ENCODE results near the gene RRP9. TPM values are rescaled to one million over a fixed set of nuclear protein-coding genes. Genes with fewer than 3 reads are reported as not detected.
A peak's percentile ranks its signal among the peaks of the same experiment; 100 is the strongest.
"Not testable (repeated sequence)": the region's sequence is repeated elsewhere in the genome, so short reads cannot be mapped to it uniquely, and the experiment has no call there.

Gene RRP9
- total and polyA plus RNA-seq, 2 donors from 2014 or later, result 17.8 to 18.6 TPM

- intact Hi-C loops (cut with DNase I), result no loop called here
Measured at GRCh38 chr3:51904034-51904823, 37.5 kb downstream of the RRP9 start.

GRCh38 chr3:51902361-51902760, 39.3 kb downstream of the RRP9 start:
- intact Hi-C loops (cut with DNase I); H3K9me3 ChIP-seq (ENCODE audit: control insufficient read depth in 2 of 3, insufficient read depth in 1 of 3, low read length in 3 of 3); FAIRE-seq: not testable (repeated sequence)

More at GRCh38 chr3:51904034-51904823, 37.5 kb downstream of the RRP9 start:
- DNase-seq, result peak in 1 of 5 donors; percentile 39
- Histone ChIP-seq H3K9me3 (ENCODE audit: control insufficient read depth in 2 of 3, insufficient read depth in 1 of 3, low read length in 3 of 3) (no peaks in the 10 kb centered on the region), H3K4me3 (ENCODE audit: low read length in 3 of 3) (no peak overlapping the region), H3K4me1 (ENCODE audit: control insufficient read depth in 2 of 3, insufficient read depth in 2 of 3, low read depth in 1 of 3, low read length in 3 of 3) (no peaks in the 10 kb centered on the region), H3K9ac (ENCODE audit: low read length in 3 of 3) (no peak overlapping the region), H3K36me3 (ENCODE audit: control insufficient read depth in 2 of 3, insufficient read depth in 3 of 3, low read length in 3 of 3) (no peaks in the 10 kb centered on the region), H3K27ac (ENCODE audit: low read depth in 2 of 2, low read length in 2 of 2) (no peak overlapping the region), H3K27me3 (ENCODE audit: control insufficient read depth, insufficient read depth, low read length) (no peaks in the 10 kb centered on the region)
- TF ChIP-seq CTCF (IDR thresholded peaks at IDR 0.05; ENCODE audit: borderline replicate concordance, extremely low read depth, insufficient read depth), result no peak
- peak; percentile 74 for FAIRE-seq

GRCh38 chr3:51900043-51900442, 41.7 kb downstream of the RRP9 start:
- H3K9me3 ChIP-seq (ENCODE audit: control insufficient read depth in 2 of 3, insufficient read depth in 1 of 3, low read length in 3 of 3); H3K4me1 ChIP-seq (ENCODE audit: control insufficient read depth in 2 of 3, insufficient read depth in 2 of 3, low read depth in 1 of 3, low read length in 3 of 3); H3K27ac ChIP-seq (ENCODE audit: low read depth in 2 of 2, low read length in 2 of 2); H3K36me3 ChIP-seq (ENCODE audit: control insufficient read depth in 2 of 3, insufficient read depth in 3 of 3, low read length in 3 of 3); DNase-seq; FAIRE-seq; H3K4me3 ChIP-seq (ENCODE audit: low read length in 3 of 3); H3K9ac ChIP-seq (ENCODE audit: low read length in 3 of 3); H3K27me3 ChIP-seq (ENCODE audit: control insufficient read depth, insufficient read depth, low read length); intact Hi-C loops (cut with DNase I): not testable (repeated sequence)

More at GRCh38 chr3:51902361-51902760, 39.3 kb downstream of the RRP9 start:
- H3K4me3 ChIP-seq (ENCODE audit: low read length in 3 of 3); H3K9ac ChIP-seq (ENCODE audit: low read length in 3 of 3); DNase-seq; H3K36me3 ChIP-seq (ENCODE audit: control insufficient read depth in 2 of 3, insufficient read depth in 3 of 3, low read length in 3 of 3); H3K4me1 ChIP-seq (ENCODE audit: control insufficient read depth in 2 of 3, insufficient read depth in 2 of 3, low read depth in 1 of 3, low read length in 3 of 3); H3K27me3 ChIP-seq (ENCODE audit: control insufficient read depth, insufficient read depth, low read length); H3K27ac ChIP-seq (ENCODE audit: low read depth in 2 of 2, low read length in 2 of 2): not testable (repeated sequence)

GRCh38 chr3:51897391-51897790, 44.3 kb downstream of the RRP9 start:
- Histone ChIP-seq H3K36me3 (ENCODE audit: control insufficient read depth in 2 of 3, insufficient read depth in 3 of 3, low read length in 3 of 3) (no peaks in the 10 kb centered on the region), H3K9ac (ENCODE audit: low read length in 3 of 3) (no peak overlapping the region), H3K9me3 (ENCODE audit: control insufficient read depth in 2 of 3, insufficient read depth in 1 of 3, low read length in 3 of 3) (no peaks in the 10 kb centered on the region), H3K4me3 (ENCODE audit: low read length in 3 of 3) (no peak overlapping the region), H3K27me3 (ENCODE audit: control insufficient read depth, insufficient read depth, low read length) (no peaks in the 10 kb centered on the region), H3K4me1 (ENCODE audit: control insufficient read depth in 2 of 3, insufficient read depth in 2 of 3, low read depth in 1 of 3, low read length in 3 of 3) (no peaks in the 10 kb centered on the region), H3K27ac (ENCODE audit: low read depth in 2 of 2, low read length in 2 of 2) (no peak overlapping the region)
- no peak for DNase-seq
- intact Hi-C loops (cut with DNase I), result no loop called here
- no peak for TF ChIP-seq CTCF (IDR thresholded peaks at IDR 0.05; ENCODE audit: borderline replicate concordance, extremely low read depth, insufficient read depth)
- FAIRE-seq, result no peak

All from kidney (tissue), 14 donors.